HepG2 (cell line): ENCODE data around the gene ADCYAP1.

ENCODE experiments used
- ARNTL ChIP-seq: sonication (generic); formaldehyde crosslinking; IDR thresholded peaks from 2 replicates; pipeline ENCODE4 v1.4.0; 2020; ENCODE audit warnings: mild to moderate bottlenecking, missing genetic modification reagents
- CTCF ChIP-seq: sonication (generic); formaldehyde crosslinking; IDR thresholded peaks from 2 replicates; pipeline ENCODE4 v1.5.0; 2020; ENCODE audit warnings: mild to moderate bottlenecking, missing genetic modification reagents, moderate library complexity
- EP300 ChIP-seq, 3 experiments: sonication (generic) in 1 of 3; formaldehyde crosslinking in 1 of 3; IDR thresholded peaks; 2 replicates each; pipeline versions ENCODE4 v1.5.1 to v1.6.1; 2011 to 2020; ENCODE audit warnings: low read depth in 2 of 3, low read length in 2 of 3, borderline replicate concordance in 1 of 3, improper control_type of control experiment in 1 of 3, mild to moderate bottlenecking in 1 of 3, missing genetic modification reagents in 1 of 3, moderate library complexity in 1 of 3
- GABPA ChIP-seq, 2 experiments: IDR thresholded peaks; 2 replicates each; pipeline ENCODE4 v1.6.1; 2011 to 2016; ENCODE audit warnings: low read depth in 2 of 2, low read length in 1 of 2, missing biosample characterization in 1 of 2, missing genetic modification characterization in 1 of 2
- HNF1A ChIP-seq, 2 experiments: sonication (generic) in 1 of 2; formaldehyde crosslinking in 1 of 2; IDR thresholded peaks; 2 replicates each; pipeline versions ENCODE4 v1.4.0 to v1.6.1; 2016 to 2020; ENCODE audit warnings: borderline replicate concordance in 1 of 2, low read depth in 1 of 2, mild to moderate bottlenecking in 1 of 2, missing genetic modification reagents in 1 of 2
- MAFG ChIP-seq: sonication (generic); formaldehyde crosslinking; IDR thresholded peaks from 2 replicates; pipeline ENCODE4 v1.5.1; 2020; ENCODE audit warnings: mild to moderate bottlenecking, missing genetic modification reagents
- RCOR2 ChIP-seq: IDR thresholded peaks from 2 replicates; pipeline ENCODE4 v1.6.1; 2016; ENCODE audit warnings: missing biosample characterization, missing genetic modification reagents
- ZFX ChIP-seq: sonication (generic); formaldehyde crosslinking; IDR thresholded peaks from 2 replicates; pipeline ENCODE4 v1.4.0; 2020; ENCODE audit warnings: mild to moderate bottlenecking, low read depth, missing genetic modification reagents, moderate library complexity
- ZNF136 ChIP-seq: sonication (generic); formaldehyde crosslinking; IDR thresholded peaks from 2 replicates; pipeline ENCODE4 v1.8.1; 2022; ENCODE audit warnings: low read depth, mild to moderate bottlenecking, moderate library complexity, missing genetic modification reagents
- ZNF33B ChIP-seq: sonication (generic); formaldehyde crosslinking; IDR thresholded peaks from 2 replicates; pipeline ENCODE4 v1.5.1; 2020; ENCODE audit warnings: mild to moderate bottlenecking, missing genetic modification reagents

GRCh38 chr18:939958-940357 lies 35.3 kb downstream of the ADCYAP1 start:
- TF ChIP-seq HNF1A (IDR thresholded peaks at IDR 0.05; ENCODE audit: low read depth), result no peak
- no peak for TF ChIP-seq HNF1A (CRISPR knock-in tag; IDR thresholded peaks at IDR 0.05; ENCODE audit: borderline replicate concordance)
- TF ChIP-seq CTCF, result no peak
- TF ChIP-seq EP300 (IDR thresholded peaks at IDR 0.05; ENCODE audit: low read depth in 2 of 2, low read length in 2 of 2), result no peak
- TF ChIP-seq EP300 (CRISPR knock-in tag; IDR thresholded peaks at IDR 0.05; ENCODE audit: borderline replicate concordance), result no peak
- TF ChIP-seq ZFX (CRISPR knock-in tag), result no peak
- TF ChIP-seq MAFG (CRISPR knock-in tag), result no peak
- TF ChIP-seq GABPA (IDR thresholded peaks at IDR 0.05; ENCODE audit: low read depth, low read length), result no peak
- no peak for TF ChIP-seq GABPA (CRISPR knock-in tag; IDR thresholded peaks at IDR 0.05; ENCODE audit: low read depth)
- no peak for TF ChIP-seq ZNF136 (CRISPR knock-in tag)
- TF ChIP-seq ZNF33B, result no peak
- no peak for TF ChIP-seq RCOR2 (CRISPR knock-in tag)
- TF ChIP-seq ARNTL (CRISPR knock-in tag), result no peak
